Heart right ventricle (tissue), 16 donors: ENCODE data around the gene PAIP2. TPM values are rescaled to one million over a fixed set of nuclear protein-coding genes. Genes with fewer than 3 reads are reported as not detected.

ENCODE experiments used
- ATAC-seq, 8 donors: fragments of 200-7000 bp; cut with Tn5 transposase; one replicate each; pipeline ENCODE4 v1.9.1; 2020; ENCODE audit warnings: mild to moderate bottlenecking in 8 of 8, moderate library complexity in 8 of 8, moderate number of reproducible peaks in 1 of 8
- DNase-seq, 2 donors: peaks; one replicate each; pipeline ENCODE4 v3.0.0-alpha.2; 2020
- H3K27ac ChIP-seq, 10 donors: fragments of 200-600 bp; sonication (generic) in 2 of 10; one replicate each; pipeline versions ENCODE4 v1.5.0 to v1.8.0; 2020 to 2022; ENCODE audit warnings: mild to moderate bottlenecking in 3 of 10
- H3K27me3 ChIP-seq, 7 donors: fragments of 200-600 bp; one replicate each; pipeline ENCODE4 v1.8.0; 2021 to 2022; ENCODE audit warnings: mild to moderate bottlenecking in 2 of 7
- H3K36me3 ChIP-seq, 9 donors: fragments of 200-600 bp; sonication (generic) in 1 of 9; one replicate each; pipeline versions ENCODE4 v1.5.0 to v1.8.0; 2020 to 2022; ENCODE audit warnings: mild to moderate bottlenecking in 2 of 9
- H3K4me1 ChIP-seq, 9 donors: fragments of 200-600 bp; sonication (generic) in 1 of 9; one replicate each; pipeline versions ENCODE4 v1.5.0 to v1.8.0; 2020 to 2022; ENCODE audit warnings: mild to moderate bottlenecking in 4 of 9
- H3K4me3 ChIP-seq, 10 donors: fragments of 200-600 bp; sonication (generic) in 2 of 10; one replicate each; pipeline versions ENCODE4 v1.5.0 to v1.8.0; 2020 to 2022; ENCODE audit warnings: mild to moderate bottlenecking in 7 of 10, moderate library complexity in 2 of 10
- H3K9me3 ChIP-seq, 11 donors: fragments of 200-600 bp in 10 of 11; sonication (generic) in 2 of 11; one replicate each; pipeline versions ENCODE4 v1.5.0 to v1.8.0; 2013 to 2022; ENCODE audit warnings: mild to moderate bottlenecking in 2 of 11, control low read depth in 1 of 11, moderate library complexity in 1 of 11
- CTCF ChIP-seq, 9 donors: fragments of 200-600 bp; sonication (generic) in 2 of 9; IDR thresholded peaks; one replicate each; pipeline versions ENCODE4 v1.5.0 to v1.8.0; 2021 to 2022; ENCODE audit warnings: antibody characterized with exemption in 9 of 9, mild to moderate bottlenecking in 5 of 9, moderate library complexity in 1 of 9
- WGBS, 2 donors: extraction: QIAGEN DNeasy Blood & Tissue Kit; methylation state at CpG; one replicate each; pipeline ENCODE4 v1.1.7; 2013; ENCODE audit warnings: inconsistent platforms in 1 of 2; 5-methylcytosine and 5-hydroxymethylcytosine counted together
- intact Hi-C, 10 donors: fragments of 100-400 bp; cut with DNase I; formaldehyde crosslinking; loops; one replicate each; pipeline versions ENCODE4 v1.11.1 to v1.14.2; 2022
- polyA plus RNA-seq, 2 donors: library from polyadenylated mRNA; stranded (reverse); fragments of 200-250 nt; gene quantifications; one replicate each; pipeline ENCODE4 v1.2.3, GENCODE V29; 2013
- total RNA-seq, 10 donors: library from RNA; stranded (reverse); fragmentation: NEBNext Ultra II Directional in 3 of 10; extraction: Animal tissue kit (Norgen Biotek cat#: 25700) in 3 of 10; gene quantifications; one replicate each; pipeline versions ENCODE4 v1.2.1 to v1.2.4, GENCODE V29; 2021 to 2023
- donor health status: Arrhythmogenic right ventricular cardiomyopathy.
- donor health status: ischemic (EF 13 %, LVEDD 7.1; RV severe dilation, severe dysfunction).
- donor health status: healthy with polysubstance abuse.
- donor health status: DM: no; HTN: yes; CAD: no.
- donor health status: DM: no; HTN: no; CAD: no.
- donor health status: ischemic (EF 25% LVEDD 6.9; RV normal size, moderate dysfunction).
- donor health status: ischemic (EF 25% LVEDD 5.7; RV mildly dilated, moderate dysfunction).
- donor health status: healthy.
- donor health status: DM: yes; HTN: yes; CAD: no.
- donor health status: Ischemic cardiomyopathy.
- donor health status: ischemic (EF 35%, LVEDD 5.7; RV mildly dilated, moderate dysfunction).
- donor health status: nonischemic (EF 11% LVEDD 7.7; RV severe dilation, severe dysfunction).
- donor health status: DM: yes; HTN: yes; CAD: no.
- donor health status: PGD.
- donor health status: ischemic (EF 29% LVEDD 5.4; RV normal size, mild dysfunction).
- donor health status: nonischemic (EF 23%, LVEDD 6.1; RV moderate dilation, normal function).

PAIP2 gene
- total and polyA plus RNA-seq, 12 donors, result 43.8 to 173 (median 137) TPM

- DNase-seq, result peak in 1 of 2 donors; percentile 66
- Histone ChIP-seq H3K4me1 (peaks cover 7 to 89% (median 71%) of the 10 kb centered on the region in 9 donors), H3K9me3 (no peaks in the 10 kb centered on the region), H3K36me3 (peaks cover 0 to 15% (median 0%) of the 10 kb centered on the region in 9 donors), H3K27ac (peak overlapping the region in 9 of 10 donors; percentile 89 to 97 (median 94)), H3K27me3 (peaks cover 0 to 35% (median 0%) of the 10 kb centered on the region in 7 donors), H3K4me3 (peak overlapping the region; percentile 50 to 80 (median 69))
- intact Hi-C loops, result loop anchor here in 2 of 10 donors (5.0 kb wide), 2 partner anchors 51 to 96 kb away; partner anchors contain the start of gene PAIP2 (in 1 of the 2)
- ATAC-seq, result peak in 7 of 8 donors; percentile 4 to 29 (median 16)
- 12 to 32% methylated on average over 76 to 77 of the region's 77 CpGs for WGBS, 2 donors
- peak in 7 of 9 donors; percentile 35 to 64 (median 49) for TF ChIP-seq CTCF (IDR thresholded peaks at IDR 0.05)
Observed at GRCh38 chr5:139392678-139393496, 51.2 kb downstream of the PAIP2 start.

- H3K4me3 ChIP-seq, result peak overlapping the region; percentile 50 to 80 (median 69)
- DNase-seq (no peak), ATAC-seq (no peak)
- H3K27ac ChIP-seq, result peak overlapping the region; percentile 80 to 97 (median 93)
- no peaks in the 10 kb centered on the region for H3K9me3 ChIP-seq
- H3K36me3 ChIP-seq, result peaks cover 0 to 15% (median 0%) of the 10 kb centered on the region in 9 donors
- intact Hi-C loops, result loop anchor here in 3 of 10 donors (1.0 to 5.0 kb wide), 3 partner anchors 24 to 96 kb away; partner anchors contain the start of gene PAIP2 (in 1 of the 3)
- no peak for TF ChIP-seq CTCF (IDR thresholded peaks at IDR 0.05)
- H3K27me3 ChIP-seq, result peaks cover 0 to 35% (median 0%) of the 10 kb centered on the region in 7 donors
- peaks cover 7 to 87% (median 68%) of the 10 kb centered on the region in 9 donors for H3K4me1 ChIP-seq
- WGBS, 2 donors, result 9 to 19% methylated on average over 49 of the region's 49 CpGs
Observed at GRCh38 chr5:139393497-139394122, 52.0 kb downstream of the PAIP2 start.

- peak; percentile 36 to 78 (median 50) for TF ChIP-seq CTCF (IDR thresholded peaks at IDR 0.05)
- intact Hi-C loops, result loop anchor here in 3 of 10 donors (1.0 to 5.0 kb wide), 3 partner anchors 23 to 97 kb away; partner anchors contain the start of gene PAIP2 (in 1 of the 3)
- Histone ChIP-seq H3K27me3 (peaks cover 0 to 35% (median 0%) of the 10 kb centered on the region in 7 donors), H3K27ac (peak overlapping the region; percentile 80 to 97 (median 93)), H3K4me1 (peaks cover 7 to 81% (median 64%) of the 10 kb centered on the region in 9 donors), H3K36me3 (peaks cover 0 to 15% (median 0%) of the 10 kb centered on the region in 9 donors), H3K4me3 (peak overlapping the region; percentile 50 to 80 (median 69)), H3K9me3 (no peaks in the 10 kb centered on the region)
- ATAC-seq, result peak; percentile 4 to 60 (median 46)
- DNase-seq, result peak; percentile 66 to 75
- WGBS, 2 donors, result 2% methylated on average over 53 to 62 of the region's 62 CpGs
Observed at GRCh38 chr5:139394123-139394653, 52.5 kb downstream of the PAIP2 start.
